ENCODE measurements around the gene CAGE1. TPM values are rescaled to one million over a fixed set of nuclear protein-coding genes. Genes with fewer than 3 reads are reported as not detected.

CAGE1 gene
- total RNA-seq, 4 donors from 2014 or later: not detected

DNA sequence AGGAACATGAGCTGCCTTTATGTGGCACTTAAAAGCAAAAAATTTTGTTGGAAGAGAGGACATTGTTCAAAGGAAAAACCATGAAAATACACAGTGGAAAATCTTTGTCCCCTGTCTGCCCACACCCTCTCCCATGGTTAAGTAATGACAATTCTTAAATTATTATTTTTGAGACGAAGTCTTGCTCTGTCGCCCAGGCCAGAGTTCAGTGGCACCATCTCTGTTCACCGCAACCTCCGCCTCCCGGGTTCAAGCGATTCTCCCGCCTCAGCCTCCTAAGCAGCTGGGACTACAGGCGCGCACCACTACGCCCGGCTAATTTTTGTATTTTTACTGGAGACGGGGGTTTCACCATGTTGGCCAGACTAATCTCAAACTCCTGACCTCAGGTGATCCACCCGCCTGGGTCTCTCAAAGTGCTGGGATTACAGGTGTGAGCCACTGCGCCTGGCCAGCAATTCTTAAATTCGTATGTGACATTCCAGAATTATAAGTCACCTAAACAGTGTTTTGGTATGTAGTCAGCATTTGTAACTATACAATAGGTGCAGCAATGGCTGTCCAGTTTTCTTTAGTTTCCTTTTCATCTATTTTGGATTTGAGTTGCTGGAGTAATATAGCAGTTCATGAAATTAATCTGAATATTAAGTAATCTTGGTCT lies 75.9 kb downstream of the CAGE1 start:
- no peaks in the 10 kb centered on the region for H3K9me3 ChIP-seq
- no peak for TF ChIP-seq POLR2A (IDR thresholded peaks at IDR 0.05)
- TF ChIP-seq, protein P1, sequence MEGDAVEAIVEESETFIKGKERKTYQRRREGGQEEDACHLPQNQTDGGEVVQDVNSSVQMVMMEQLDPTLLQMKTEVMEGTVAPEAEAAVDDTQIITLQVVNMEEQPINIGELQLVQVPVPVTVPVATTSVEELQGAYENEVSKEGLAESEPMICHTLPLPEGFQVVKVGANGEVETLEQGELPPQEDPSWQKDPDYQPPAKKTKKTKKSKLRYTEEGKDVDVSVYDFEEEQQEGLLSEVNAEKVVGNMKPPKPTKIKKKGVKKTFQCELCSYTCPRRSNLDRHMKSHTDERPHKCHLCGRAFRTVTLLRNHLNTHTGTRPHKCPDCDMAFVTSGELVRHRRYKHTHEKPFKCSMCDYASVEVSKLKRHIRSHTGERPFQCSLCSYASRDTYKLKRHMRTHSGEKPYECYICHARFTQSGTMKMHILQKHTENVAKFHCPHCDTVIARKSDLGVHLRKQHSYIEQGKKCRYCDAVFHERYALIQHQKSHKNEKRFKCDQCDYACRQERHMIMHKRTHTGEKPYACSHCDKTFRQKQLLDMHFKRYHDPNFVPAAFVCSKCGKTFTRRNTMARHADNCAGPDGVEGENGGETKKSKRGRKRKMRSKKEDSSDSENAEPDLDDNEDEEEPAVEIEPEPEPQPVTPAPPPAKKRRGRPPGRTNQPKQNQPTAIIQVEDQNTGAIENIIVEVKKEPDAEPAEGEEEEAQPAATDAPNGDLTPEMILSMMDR (IDR thresholded peaks at IDR 0.05 in 4 of 5, conservative IDR thresholded peaks at IDR 0.05 in 1 of 5): no peak
- ATAC-seq (peak in 1 of 2 donors; percentile 1), DNase-seq (no peak)
- peaks cover 14 to 19% of the 10 kb centered on the region in 2 donors for H3K4me1 ChIP-seq
- in situ Hi-C loops (cut with MboI; ENCODE audit: low sequenced_read_pairs in 4 of 4) (no loop called here), intact Hi-C loops (cut with DNase I; ENCODE audit: low total_unique reads) (loop anchor here (1.0 to 5.0 kb wide), 3 partner anchors 76 to 591 kb away; partner anchors contain the start of genes CAGE1, RIOK1 and SNRNP48)
- H3K27me3 ChIP-seq: no peaks in the 10 kb centered on the region
- peak overlapping the region; percentile 83 to 100 (median 96) for H3K4me3 ChIP-seq
- H3K36me3 ChIP-seq: peaks cover 0 to 11% of the 10 kb centered on the region in 2 donors
- H3K27ac ChIP-seq: peak overlapping the region; percentile 85 to 98 (median 96)

DNA sequence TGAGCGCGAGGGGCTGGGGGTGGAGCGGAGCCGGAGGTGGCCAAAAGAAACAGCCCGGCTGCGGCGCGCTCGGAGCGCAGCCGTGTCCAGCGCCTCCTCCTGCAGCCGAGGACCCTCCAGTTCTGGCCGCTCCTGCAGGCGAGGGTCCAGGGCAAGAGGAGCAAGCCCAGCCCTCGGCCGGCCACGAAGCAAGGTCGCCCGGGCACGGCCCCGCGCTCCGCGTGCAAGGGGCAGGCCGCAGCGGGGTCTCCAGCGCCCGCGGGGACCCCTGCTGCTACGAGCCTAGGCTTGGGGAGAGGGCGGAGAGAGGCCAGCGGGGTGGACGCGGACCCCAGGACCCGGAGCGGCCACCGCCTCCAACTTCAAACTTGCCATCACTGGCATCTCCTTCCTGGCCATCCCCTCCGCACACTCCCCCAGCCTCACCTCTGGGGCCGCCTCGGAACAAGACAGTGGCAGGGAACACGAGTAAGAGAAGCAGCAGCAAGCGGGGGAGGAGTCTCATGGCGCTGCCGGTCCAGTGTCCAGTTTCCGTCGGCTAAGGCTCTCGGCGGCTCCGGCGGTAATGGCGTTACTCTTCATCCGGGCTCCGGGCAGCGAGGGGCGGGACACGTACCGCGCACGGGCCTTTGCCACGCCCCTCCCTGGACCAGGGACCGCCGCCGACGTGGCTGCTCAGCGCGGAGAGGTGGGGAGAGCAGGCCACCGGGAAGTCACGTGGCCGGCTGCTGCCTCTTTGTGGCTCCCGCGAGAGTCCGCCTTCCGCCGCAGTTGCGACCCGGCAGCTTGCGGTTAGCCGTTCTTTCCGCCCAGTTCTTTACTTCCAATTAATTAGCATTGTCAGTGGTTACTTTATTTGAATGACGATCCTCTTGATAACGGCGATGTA lies 76.7 kb downstream of the CAGE1 start, which contains the start of gene SSR1:
TSS of gene SSR1 (minus strand) at position 584 of the 889 bp plus-strand sequence. CDS start at position 505, 79 bp downstream.
- peaks cover 14 to 19% of the 10 kb centered on the region in 2 donors for H3K4me1 ChIP-seq
- peak within 1 kb of the TSS; percentile 83 to 100 (median 96) for H3K4me3 ChIP-seq
- intact Hi-C loops (cut with DNase I; ENCODE audit: low total_unique reads) (loop anchor here (1.0 to 5.0 kb wide), 3 partner anchors 76 to 591 kb away; partner anchors contain the start of genes CAGE1, RIOK1 and SNRNP48), in situ Hi-C loops (cut with MboI; ENCODE audit: low sequenced_read_pairs in 4 of 4) (no loop called here)
- peaks cover 0 to 18% of the 10 kb centered on the region in 2 donors for H3K36me3 ChIP-seq
- peak within 1 kb of the TSS; percentile 85 to 98 (median 96) for H3K27ac ChIP-seq
- H3K9me3 ChIP-seq: no peaks in the 10 kb centered on the region
- ATAC-seq: peak; percentile 95 to 97
- DNase-seq: peak; percentile 95 to 96
- peak; percentile 64 to 74 for TF ChIP-seq POLR2A (IDR thresholded peaks at IDR 0.05)
- TF ChIP-seq, protein P1 (IDR thresholded peaks at IDR 0.05 in 4 of 5, conservative IDR thresholded peaks at IDR 0.05 in 1 of 5): no peak
- no peaks in the 10 kb centered on the region for H3K27me3 ChIP-seq

DNA sequence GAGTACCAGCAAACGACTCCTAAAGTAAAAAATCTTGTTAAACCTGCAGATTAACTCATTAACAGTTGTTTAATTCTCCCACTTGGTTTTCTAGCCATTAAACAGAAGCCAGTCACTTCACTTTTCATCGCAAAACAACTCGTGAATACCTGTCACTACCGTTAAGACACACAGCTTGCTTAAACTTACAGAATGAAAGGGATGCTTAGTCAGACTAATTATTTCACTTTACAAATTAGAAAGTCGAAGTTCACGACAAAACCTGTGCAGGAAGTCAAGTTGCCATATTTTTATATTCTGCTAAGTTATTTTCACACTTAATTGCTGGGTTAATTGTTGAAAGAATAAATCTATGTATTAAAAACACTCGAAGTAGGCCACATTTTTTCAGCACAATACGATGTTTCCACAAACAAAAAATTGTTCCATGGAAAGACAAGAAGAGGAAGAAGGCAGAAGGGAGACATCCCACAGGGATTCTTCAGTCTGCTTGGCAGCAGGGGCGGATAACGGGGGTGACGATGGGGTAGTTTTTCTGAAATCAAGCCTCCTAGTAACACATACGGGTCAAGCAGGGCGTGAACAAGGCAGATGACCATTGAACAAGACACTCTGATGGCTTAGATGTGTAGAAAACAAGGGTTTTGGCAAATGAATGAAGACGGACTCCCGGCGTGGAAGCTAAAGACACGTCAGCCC lies 77.5 kb downstream of the CAGE1 start:
- TF ChIP-seq POLR2A (IDR thresholded peaks at IDR 0.05): no peak
- TF ChIP-seq, protein P1 (IDR thresholded peaks at IDR 0.05 in 4 of 5, conservative IDR thresholded peaks at IDR 0.05 in 1 of 5): no peak
- no peak for ATAC-seq
- Histone ChIP-seq H3K27ac (peak overlapping the region; percentile 85 to 98 (median 96)), H3K4me1 (peaks cover 14 to 19% of the 10 kb centered on the region in 2 donors), H3K27me3 (no peaks in the 10 kb centered on the region), H3K36me3 (peaks cover 0 to 22% of the 10 kb centered on the region in 2 donors), H3K9me3 (no peaks in the 10 kb centered on the region), H3K4me3 (peak overlapping the region; percentile 83 to 100 (median 96))
- DNase-seq: no peak
- in situ Hi-C loops (cut with MboI; ENCODE audit: low sequenced_read_pairs in 4 of 4): no loop called here
- intact Hi-C loops (cut with DNase I; ENCODE audit: low total_unique reads): loop anchor here (2.0 to 5.0 kb wide), 2 partner anchors 279 to 590 kb away; partner anchors contain the start of gene SNRNP48

DNA sequence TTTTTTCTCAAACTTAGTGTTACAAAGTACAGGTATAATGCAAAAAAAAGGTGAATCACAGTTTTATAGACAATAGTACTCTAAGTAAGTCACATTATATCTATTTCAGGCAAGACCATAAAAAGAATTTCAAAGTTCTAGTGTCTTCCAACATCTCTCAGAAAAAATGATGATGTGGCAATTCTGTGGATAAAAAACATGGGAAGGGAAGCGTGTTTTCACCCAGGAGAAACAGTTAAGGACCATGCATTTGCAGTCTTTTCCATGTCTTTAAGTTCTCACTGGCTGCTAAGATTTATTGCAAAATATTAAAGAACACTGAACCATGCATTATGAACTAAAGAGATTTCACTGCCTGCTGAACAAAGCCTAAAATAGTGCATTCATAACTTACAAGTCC lies 78.4 kb downstream of the CAGE1 start:
- in situ Hi-C loops (cut with MboI; ENCODE audit: low sequenced_read_pairs in 4 of 4) (no loop called here), intact Hi-C loops (cut with DNase I; ENCODE audit: low total_unique reads) (loop anchor here (5.0 kb wide), 1 partner anchor 589 kb away; no protein-coding TSS in a partner anchor)
- ATAC-seq (no peak), DNase-seq (no peak)
- no peak overlapping the region for H3K4me3 ChIP-seq
- peaks cover 0 to 22% of the 10 kb centered on the region in 2 donors for H3K36me3 ChIP-seq
- TF ChIP-seq, protein P1 (IDR thresholded peaks at IDR 0.05 in 4 of 5, conservative IDR thresholded peaks at IDR 0.05 in 1 of 5): no peak
- no peak for TF ChIP-seq POLR2A (IDR thresholded peaks at IDR 0.05)
- H3K9me3 ChIP-seq: no peaks in the 10 kb centered on the region
- H3K27ac ChIP-seq: no peak overlapping the region
- H3K27me3 ChIP-seq: no peaks in the 10 kb centered on the region
- H3K4me1 ChIP-seq: peaks cover 14 to 19% of the 10 kb centered on the region in 2 donors
